ENCODE measurements around the gene MEIKIN. TPM values are rescaled to one million over a fixed set of nuclear protein-coding genes. Genes with fewer than 3 reads are reported as not detected.

Gene MEIKIN, protein sequence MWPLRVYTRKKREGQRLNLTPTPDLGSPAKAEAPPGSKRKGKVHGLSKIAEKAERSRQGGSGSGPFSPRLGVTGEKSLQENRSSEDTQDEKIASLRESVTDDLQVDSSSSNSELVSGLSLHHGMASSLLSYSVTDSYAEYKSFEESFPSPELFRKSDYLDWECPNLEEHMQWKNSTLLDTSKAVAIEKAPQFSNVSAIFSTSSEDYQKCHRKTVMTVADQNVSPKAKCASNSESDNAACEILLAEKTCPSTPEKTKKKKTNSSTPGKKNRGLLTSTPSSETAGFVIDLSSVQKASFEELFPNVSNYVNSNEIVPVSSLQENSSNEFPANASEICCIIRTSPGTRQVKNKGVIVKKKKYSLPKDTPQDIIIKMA
- total RNA-seq (2021; ENCODE audit: unreplicated experiment) (not detected), Bru-seq, nascent RNA (not detected), BruChase-seq, experiment 1, labeled RNA remaining after a 2-hour chase (not detected), BruChase-seq, experiment 2, labeled RNA remaining after a 6-hour chase (not detected)
- not detected for polyA plus RNA-seq (2012; ENCODE audit: insufficient read length)
- long read RNA-seq, result 0 reads

DNA sequence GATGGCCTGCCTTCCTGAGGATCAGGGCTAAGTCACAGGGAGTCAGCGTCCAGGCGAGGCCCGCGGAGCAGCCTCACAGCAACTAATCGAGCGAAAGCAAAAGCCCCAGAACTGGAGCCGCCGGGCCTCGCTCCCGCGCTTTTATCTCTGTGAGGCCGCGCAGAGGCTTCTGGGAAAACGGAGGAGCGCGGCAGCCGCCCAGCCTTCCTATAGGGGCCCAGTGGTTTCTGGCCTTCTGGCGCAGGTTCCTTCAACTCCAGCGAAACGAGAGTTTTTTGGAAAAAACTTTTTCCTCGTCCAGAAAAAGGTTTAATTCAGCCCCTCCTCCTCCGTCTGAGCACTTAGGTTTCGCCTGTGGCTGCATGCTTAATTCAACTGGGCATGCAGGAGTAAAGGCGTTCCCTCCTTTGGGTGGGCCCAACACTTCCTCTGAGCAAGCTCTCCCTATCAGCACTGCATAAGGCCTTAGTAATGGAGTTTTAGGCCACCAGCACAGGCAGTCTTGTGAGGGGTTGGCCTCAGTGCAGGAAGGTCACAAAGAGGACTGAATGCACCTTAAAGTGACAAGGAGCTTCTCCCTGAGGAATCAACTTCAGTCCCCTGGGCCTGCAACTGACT lies at the start of gene MEIKIN:
Gene MEIKIN (minus strand): TSS at position 113 of the 618 bp plus-strand sequence. CDS start 158 bp downstream, outside the sequence.
- Histone ChIP-seq H3K27ac (ENCODE audit: low read length) (no peak within 1 kb of the TSS), H3K9me3 (ENCODE audit: control insufficient read depth, insufficient read depth, low read depth, low read length) (no peaks in the 10 kb centered on the region), H3K27me3 (ENCODE audit: control insufficient read depth, insufficient read depth, low read length) (peaks cover 2% of the 10 kb centered on the region; the same call in 1 of the 2 replicates), H3K36me3 (ENCODE audit: control insufficient read depth, insufficient read depth, low read length) (no peaks in the 10 kb centered on the region), H3K4me3 (ENCODE audit: low read depth in 2 of 2, low read length in 2 of 2) (no peak within 1 kb of the TSS), H3K4me1 (ENCODE audit: control insufficient read depth, insufficient read depth, low read length) (no peaks in the 10 kb centered on the region)
- ChIA-PET CTCF (no interaction called here), POLR2A (no interaction called here)
- BruUV-seq (replicated peaks), result no TSS peak
- no peak for ATAC-seq
- in situ Hi-C loops (cut with HindIII; ENCODE audit: low pct_unique_long_range_greater_than_20kb, low sequenced_read_pairs), result no loop called here
- no peak for DNase-seq (ENCODE audit: low read depth, low spot score)
- TF ChIP-seq, protein P1, sequence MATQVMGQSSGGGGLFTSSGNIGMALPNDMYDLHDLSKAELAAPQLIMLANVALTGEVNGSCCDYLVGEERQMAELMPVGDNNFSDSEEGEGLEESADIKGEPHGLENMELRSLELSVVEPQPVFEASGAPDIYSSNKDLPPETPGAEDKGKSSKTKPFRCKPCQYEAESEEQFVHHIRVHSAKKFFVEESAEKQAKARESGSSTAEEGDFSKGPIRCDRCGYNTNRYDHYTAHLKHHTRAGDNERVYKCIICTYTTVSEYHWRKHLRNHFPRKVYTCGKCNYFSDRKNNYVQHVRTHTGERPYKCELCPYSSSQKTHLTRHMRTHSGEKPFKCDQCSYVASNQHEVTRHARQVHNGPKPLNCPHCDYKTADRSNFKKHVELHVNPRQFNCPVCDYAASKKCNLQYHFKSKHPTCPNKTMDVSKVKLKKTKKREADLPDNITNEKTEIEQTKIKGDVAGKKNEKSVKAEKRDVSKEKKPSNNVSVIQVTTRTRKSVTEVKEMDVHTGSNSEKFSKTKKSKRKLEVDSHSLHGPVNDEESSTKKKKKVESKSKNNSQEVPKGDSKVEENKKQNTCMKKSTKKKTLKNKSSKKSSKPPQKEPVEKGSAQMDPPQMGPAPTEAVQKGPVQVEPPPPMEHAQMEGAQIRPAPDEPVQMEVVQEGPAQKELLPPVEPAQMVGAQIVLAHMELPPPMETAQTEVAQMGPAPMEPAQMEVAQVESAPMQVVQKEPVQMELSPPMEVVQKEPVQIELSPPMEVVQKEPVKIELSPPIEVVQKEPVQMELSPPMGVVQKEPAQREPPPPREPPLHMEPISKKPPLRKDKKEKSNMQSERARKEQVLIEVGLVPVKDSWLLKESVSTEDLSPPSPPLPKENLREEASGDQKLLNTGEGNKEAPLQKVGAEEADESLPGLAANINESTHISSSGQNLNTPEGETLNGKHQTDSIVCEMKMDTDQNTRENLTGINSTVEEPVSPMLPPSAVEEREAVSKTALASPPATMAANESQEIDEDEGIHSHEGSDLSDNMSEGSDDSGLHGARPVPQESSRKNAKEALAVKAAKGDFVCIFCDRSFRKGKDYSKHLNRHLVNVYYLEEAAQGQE (IDR thresholded peaks at IDR 0.05; ENCODE audit: insufficient read depth in 1 of 2, low read depth in 2 of 2, low read length in 1 of 2), result no peak
- TF ChIP-seq TCF7L2 (IDR thresholded peaks at IDR 0.05; ENCODE audit: low read depth, low read length), result no peak
- TF ChIP-seq SIN3A (IDR thresholded peaks at IDR 0.05; ENCODE audit: borderline replicate concordance, insufficient read depth, low read depth, low read length), result no peak
- TF ChIP-seq POLR2AphosphoS5 (IDR thresholded peaks at IDR 0.05; ENCODE audit: low read depth, low read length), result no peak
- TF ChIP-seq, protein P2, sequence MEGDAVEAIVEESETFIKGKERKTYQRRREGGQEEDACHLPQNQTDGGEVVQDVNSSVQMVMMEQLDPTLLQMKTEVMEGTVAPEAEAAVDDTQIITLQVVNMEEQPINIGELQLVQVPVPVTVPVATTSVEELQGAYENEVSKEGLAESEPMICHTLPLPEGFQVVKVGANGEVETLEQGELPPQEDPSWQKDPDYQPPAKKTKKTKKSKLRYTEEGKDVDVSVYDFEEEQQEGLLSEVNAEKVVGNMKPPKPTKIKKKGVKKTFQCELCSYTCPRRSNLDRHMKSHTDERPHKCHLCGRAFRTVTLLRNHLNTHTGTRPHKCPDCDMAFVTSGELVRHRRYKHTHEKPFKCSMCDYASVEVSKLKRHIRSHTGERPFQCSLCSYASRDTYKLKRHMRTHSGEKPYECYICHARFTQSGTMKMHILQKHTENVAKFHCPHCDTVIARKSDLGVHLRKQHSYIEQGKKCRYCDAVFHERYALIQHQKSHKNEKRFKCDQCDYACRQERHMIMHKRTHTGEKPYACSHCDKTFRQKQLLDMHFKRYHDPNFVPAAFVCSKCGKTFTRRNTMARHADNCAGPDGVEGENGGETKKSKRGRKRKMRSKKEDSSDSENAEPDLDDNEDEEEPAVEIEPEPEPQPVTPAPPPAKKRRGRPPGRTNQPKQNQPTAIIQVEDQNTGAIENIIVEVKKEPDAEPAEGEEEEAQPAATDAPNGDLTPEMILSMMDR (IDR thresholded peaks at IDR 0.05), result no peak
- intact Hi-C loops (cut with micrococcal nuclease; ENCODE audit: unreplicated experiment), result no loop called here

DNA sequence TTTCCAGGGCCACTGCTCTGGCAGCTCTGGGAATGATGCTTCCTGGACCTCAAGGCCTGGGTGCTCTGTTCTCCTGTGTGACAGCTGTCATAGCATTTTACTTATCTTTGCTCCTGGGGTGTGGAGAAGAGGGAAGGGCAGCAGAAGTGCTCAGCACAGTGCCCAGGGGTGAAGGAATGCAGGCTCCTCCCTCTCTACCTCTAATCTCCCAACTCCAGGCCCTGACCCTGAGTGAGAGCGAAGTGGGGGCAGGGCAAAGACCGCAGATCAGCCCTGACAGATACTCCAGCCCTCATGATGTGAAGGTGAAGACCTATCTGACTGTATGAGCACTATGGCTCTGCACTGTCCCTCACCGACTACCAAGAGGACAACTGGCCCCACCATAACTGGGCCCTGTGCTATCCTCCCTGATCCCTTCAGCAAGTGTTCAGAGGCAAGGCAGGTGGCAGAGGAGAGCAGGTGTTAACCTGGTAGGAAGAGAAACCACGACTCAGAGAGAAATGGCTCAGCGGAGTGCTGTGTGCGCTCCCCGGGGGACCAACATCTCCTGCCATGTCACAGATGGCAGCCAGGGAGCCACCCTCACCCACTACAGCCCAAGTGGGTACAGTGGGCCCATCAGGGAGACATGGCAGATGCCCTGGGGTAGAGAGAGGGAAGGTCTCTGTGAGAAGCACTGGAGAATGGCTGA lies 49.2 kb upstream of the MEIKIN start:
- in situ Hi-C loops (cut with HindIII; ENCODE audit: low pct_unique_long_range_greater_than_20kb, low sequenced_read_pairs), result no loop called here
- H3K4me3 ChIP-seq (ENCODE audit: low read depth in 2 of 2, low read length in 2 of 2), result no peak overlapping the region
- H3K4me1 ChIP-seq (ENCODE audit: control insufficient read depth, insufficient read depth, low read length), result no peaks in the 10 kb centered on the region
- POLR2A ChIA-PET, result no interaction called here
- CTCF ChIA-PET, result no interaction called here
- H3K27me3 ChIP-seq (ENCODE audit: control insufficient read depth, insufficient read depth, low read length), result no peaks in the 10 kb centered on the region
- intact Hi-C loops (cut with micrococcal nuclease; ENCODE audit: unreplicated experiment), result no loop called here
- TF ChIP-seq POLR2AphosphoS5 (IDR thresholded peaks at IDR 0.05; ENCODE audit: low read depth, low read length) (no peak), TCF7L2 (IDR thresholded peaks at IDR 0.05; ENCODE audit: low read depth, low read length) (no peak), SIN3A (IDR thresholded peaks at IDR 0.05; ENCODE audit: borderline replicate concordance, insufficient read depth, low read depth, low read length) (no peak)
- TF ChIP-seq, protein P1 (IDR thresholded peaks at IDR 0.05; ENCODE audit: insufficient read depth in 1 of 2, low read depth in 2 of 2, low read length in 1 of 2), result no peak
- TF ChIP-seq, protein P2 (IDR thresholded peaks at IDR 0.05), result no peak
- BruUV-seq (replicated peaks), result no TSS peak
- ATAC-seq (no peak), DNase-seq (ENCODE audit: low read depth, low spot score) (no peak)
- no peaks in the 10 kb centered on the region for H3K9me3 ChIP-seq (ENCODE audit: control insufficient read depth, insufficient read depth, low read depth, low read length)
- H3K36me3 ChIP-seq (ENCODE audit: control insufficient read depth, insufficient read depth, low read length), result no peaks in the 10 kb centered on the region
- no peak overlapping the region for H3K27ac ChIP-seq (ENCODE audit: low read length)

Measured in Panc1 (cell line).